ENCODE measurements around the gene RFX6.

The RFX6 gene

DNA sequence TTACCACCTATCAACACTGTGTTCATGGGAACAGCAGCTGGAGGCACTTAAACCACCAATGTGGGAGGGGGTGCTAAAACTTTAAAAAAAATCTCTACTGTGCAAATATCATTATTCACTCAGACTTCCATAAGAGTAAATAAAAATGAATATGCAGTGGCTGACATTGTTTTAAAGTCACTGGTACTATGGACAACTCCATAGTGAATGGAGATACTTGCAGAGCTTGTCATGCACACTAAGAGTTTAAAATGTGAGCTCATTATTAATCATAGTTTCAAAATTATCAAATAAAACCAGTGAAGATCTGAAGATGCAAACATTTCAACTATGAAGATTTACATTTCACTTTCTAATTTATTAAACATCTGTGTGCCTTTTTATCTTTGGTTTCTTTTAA lies 54.4 kb downstream of the RFX6 start:
- Histone ChIP-seq H3K27me3 (replicated peaks; ENCODE audit: control insufficient read depth, insufficient read depth, low read length) (no peaks in the 10 kb centered on the region), H3K36me3 (ENCODE audit: control insufficient read depth, insufficient read depth, low read length) (no peaks in the 10 kb centered on the region), H3K4me3 (replicated peaks; ENCODE audit: low read depth, low read length) (no peak overlapping the region)
- DNase-seq (ENCODE audit: extremely low read depth, insufficient read length), result no peak
- TF ChIP-seq CTCF (IDR thresholded peaks at IDR 0.05; ENCODE audit: insufficient read depth, low read length, poor library complexity, severe bottlenecking), result no peak

- DNase-seq (ENCODE audit: extremely low read depth, insufficient read length), result no peak
- Histone ChIP-seq H3K36me3 (ENCODE audit: control insufficient read depth, insufficient read depth, low read length) (no peaks in the 10 kb centered on the region), H3K27me3 (replicated peaks; ENCODE audit: control insufficient read depth, insufficient read depth, low read length) (no peaks in the 10 kb centered on the region), H3K4me3 (replicated peaks; ENCODE audit: low read depth, low read length) (no peak overlapping the region)
- no peak for TF ChIP-seq CTCF (IDR thresholded peaks at IDR 0.05; ENCODE audit: insufficient read depth, low read length, poor library complexity, severe bottlenecking)
These were observed 55.5 kb downstream of the RFX6 start for GRCh38 chr6:116932496-116932895.

DNA sequence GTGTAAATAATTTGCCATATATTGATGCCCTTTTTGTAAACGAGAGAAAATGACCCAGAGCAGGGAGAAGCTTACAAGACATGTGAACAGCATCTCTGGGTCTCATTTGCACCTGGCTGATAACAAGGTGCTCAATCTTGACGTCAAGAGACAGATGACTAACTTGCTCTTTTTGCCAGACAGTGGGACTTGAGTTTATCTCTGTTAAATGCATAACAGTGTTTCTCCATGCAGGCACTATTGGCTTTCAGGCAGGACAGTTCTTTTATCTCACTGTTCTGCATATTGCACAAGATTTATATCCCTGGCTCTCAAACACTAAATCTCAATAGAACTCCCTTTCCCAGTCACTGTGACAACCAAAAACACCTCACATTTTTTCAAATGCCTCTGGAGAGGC lies 56.4 kb downstream of the RFX6 start:
- H3K27me3 ChIP-seq (replicated peaks; ENCODE audit: control insufficient read depth, insufficient read depth, low read length), result no peaks in the 10 kb centered on the region
- H3K36me3 ChIP-seq (ENCODE audit: control insufficient read depth, insufficient read depth, low read length), result no peaks in the 10 kb centered on the region
- no peak for TF ChIP-seq CTCF (IDR thresholded peaks at IDR 0.05; ENCODE audit: insufficient read depth, low read length, poor library complexity, severe bottlenecking)
- no peak overlapping the region for H3K4me3 ChIP-seq (replicated peaks; ENCODE audit: low read depth, low read length)
- DNase-seq (ENCODE audit: extremely low read depth, insufficient read length), result no peak

DNA sequence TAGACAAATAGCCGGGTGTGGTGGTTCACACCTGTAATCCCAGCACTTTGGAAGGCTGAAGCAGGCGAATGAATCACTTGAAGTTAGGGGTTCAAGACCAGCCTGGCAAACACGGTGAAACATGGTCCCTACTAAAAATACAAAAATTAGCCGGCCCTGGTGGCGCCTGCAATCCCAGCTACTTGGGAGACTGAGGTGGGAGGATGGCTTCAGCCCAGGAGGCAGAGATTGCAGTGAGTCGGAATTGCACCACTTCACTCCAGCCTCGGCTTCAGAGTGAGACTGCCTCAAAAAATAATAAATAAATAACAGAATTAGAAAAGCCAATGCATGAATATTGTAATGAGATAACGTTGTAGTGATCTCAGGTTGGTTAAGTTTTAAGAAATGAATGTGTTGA lies 61.3 kb downstream of the RFX6 start:
- TF ChIP-seq CTCF (IDR thresholded peaks at IDR 0.05; ENCODE audit: insufficient read depth, low read length, poor library complexity, severe bottlenecking), result no peak
- Histone ChIP-seq H3K27me3 (replicated peaks; ENCODE audit: control insufficient read depth, insufficient read depth, low read length) (no peaks in the 10 kb centered on the region), H3K36me3 (ENCODE audit: control insufficient read depth, insufficient read depth, low read length) (no peaks in the 10 kb centered on the region), H3K4me3 (replicated peaks; ENCODE audit: low read depth, low read length) (no peak overlapping the region)
- no peak for DNase-seq (ENCODE audit: extremely low read depth, insufficient read length)

- TF ChIP-seq CTCF (IDR thresholded peaks at IDR 0.05; ENCODE audit: insufficient read depth, low read length, poor library complexity, severe bottlenecking), result no peak
- Histone ChIP-seq H3K36me3 (ENCODE audit: control insufficient read depth, insufficient read depth, low read length) (no peaks in the 10 kb centered on the region), H3K27me3 (replicated peaks; ENCODE audit: control insufficient read depth, insufficient read depth, low read length) (no peaks in the 10 kb centered on the region), H3K4me3 (replicated peaks; ENCODE audit: low read depth, low read length) (no peak overlapping the region)
- no peak for DNase-seq (ENCODE audit: extremely low read depth, insufficient read length)
These were observed 64.7 kb downstream of the RFX6 start for GRCh38 chr6:116941727-116942126.

- H3K27me3 ChIP-seq (replicated peaks; ENCODE audit: control insufficient read depth, insufficient read depth, low read length), result no peaks in the 10 kb centered on the region
- no peak for TF ChIP-seq CTCF (IDR thresholded peaks at IDR 0.05; ENCODE audit: insufficient read depth, low read length, poor library complexity, severe bottlenecking)
- H3K36me3 ChIP-seq (ENCODE audit: control insufficient read depth, insufficient read depth, low read length), result no peaks in the 10 kb centered on the region
- DNase-seq (ENCODE audit: extremely low read depth, insufficient read length), result no peak
- no peak overlapping the region for H3K4me3 ChIP-seq (replicated peaks; ENCODE audit: low read depth, low read length)
These were observed 68.8 kb downstream of the RFX6 start for GRCh38 chr6:116945809-116946208.

Data from GM06990 (cell line).